GM12878 (cell line): ENCODE results near the gene MYO1D. TPM values are rescaled to one million over a fixed set of nuclear protein-coding genes. Genes with fewer than 3 reads are reported as not detected.

Experiments
- CHD2 ChIP-seq: IDR thresholded peaks from 2 replicates; pipeline ENCODE4 v1.6.1; 2011; ENCODE audit warnings: low read depth, low read length, improper control_type of control experiment, borderline replicate concordance
- KAT2A ChIP-seq: conservative IDR thresholded peaks from 2 replicates; pipeline ENCODE4 v1.6.1; 2011; ENCODE audit warnings: low read depth, low read length; ENCODE audit not compliant: control insufficient read depth
- KLF5 ChIP-seq: fragments of 450-650 bp; IDR thresholded peaks from 2 replicates; pipeline ENCODE4 v1.6.1; 2014; ENCODE audit warnings: mild to moderate bottlenecking; ENCODE audit not compliant: partially characterized antibody
- MEF2B ChIP-seq: fragments of 450-650 bp; IDR thresholded peaks from 2 replicates; pipeline ENCODE4 v1.6.1; 2018; ENCODE audit warnings: mild to moderate bottlenecking, moderate library complexity; ENCODE audit not compliant: partially characterized antibody, poor library complexity, severe bottlenecking
- MTA2 ChIP-seq: fragments of 450-650 bp; IDR thresholded peaks from 2 replicates; pipeline ENCODE4 v1.6.1; 2016; ENCODE audit warnings: low read depth, mild to moderate bottlenecking, moderate library complexity
- NR2C1 ChIP-seq: fragments of 450-650 bp; IDR thresholded peaks from 2 replicates; pipeline ENCODE4 v1.6.1; 2017; ENCODE audit warnings: antibody characterized with exemption, mild to moderate bottlenecking, moderate library complexity
- PML ChIP-seq: IDR thresholded peaks from 2 replicates; pipeline ENCODE4 v1.6.1; 2012; ENCODE audit warnings: low read length, inconsistent platforms
- POLR2A ChIP-seq: IDR thresholded peaks from 2 replicates; pipeline ENCODE4 v1.6.1; 2011; ENCODE audit warnings: low read depth, mild to moderate bottlenecking, low read length
- RB1 ChIP-seq: fragments of 450-650 bp; formaldehyde crosslinking; IDR thresholded peaks from 2 replicates; pipeline ENCODE4 v1.6.1; 2017; ENCODE audit warnings: mild to moderate bottlenecking, borderline replicate concordance
- RUNX3 ChIP-seq: IDR thresholded peaks from 2 replicates; pipeline ENCODE4 v1.6.1; 2012; ENCODE audit warnings: low read length, inconsistent platforms
- SMARCA5 ChIP-seq: fragments of 450-650 bp; IDR thresholded peaks from 2 replicates; pipeline ENCODE4 v1.6.1; 2017; ENCODE audit warnings: mild to moderate bottlenecking
- SREBF2 ChIP-seq: IDR thresholded peaks from 2 replicates; pipeline ENCODE4 v1.6.1; 2012; ENCODE audit warnings: mild to moderate bottlenecking, low read length
- SRF ChIP-seq, 2 experiments: IDR thresholded peaks; 2 replicates each; pipeline ENCODE4 v1.6.1; 2011; ENCODE audit warnings: low read depth in 2 of 2, low read length in 2 of 2, mild to moderate bottlenecking in 1 of 2, moderate library complexity in 1 of 2
- SUPT20H ChIP-seq: IDR thresholded peaks from 2 replicates; pipeline ENCODE4 v1.6.1; 2011; ENCODE audit warnings: low read depth, mild to moderate bottlenecking, low read length, moderate library complexity, borderline replicate concordance; ENCODE audit not compliant: control insufficient read depth
- TCF3 ChIP-seq: IDR thresholded peaks from 2 replicates; pipeline ENCODE4 v1.6.1; 2012; ENCODE audit warnings: low read depth, mild to moderate bottlenecking, low read length, borderline replicate concordance; ENCODE audit not compliant: insufficient read depth
- ZNF207 ChIP-seq: fragments of 450-650 bp; IDR thresholded peaks from 2 replicates; pipeline ENCODE4 v1.6.1; 2014; ENCODE audit warnings: antibody characterized with exemption, mild to moderate bottlenecking, borderline replicate concordance
- ZNF274 ChIP-seq: IDR thresholded peaks from one replicate; pipeline ENCODE4 v1.8.0; 2011; ENCODE audit not compliant: insufficient read length, insufficient read depth
- ZNF384 ChIP-seq: IDR thresholded peaks from 2 replicates; pipeline ENCODE4 v1.6.1; 2012; ENCODE audit warnings: low read depth, mild to moderate bottlenecking, low read length, improper control_type of control experiment, borderline replicate concordance
- polyA plus RNA-seq, 11 experiments: library from polyadenylated mRNA; depleted of rRNA in 4 of 11; unstranded in 6 of 11; stranded (reverse) in 5 of 11; fragments of >200 nt; fragmentation: Nextera tagmentation in 4 of 11; fragmentation: Illumina TruSeq in 1 of 11; extraction: Ambion mirVana in 4 of 11; extraction: Trizol in 1 of 11; gene quantifications; 1 replicate in 1 of 11; 2 replicates in 10 of 11; pipeline versions ENCODE4 v1.2.1 to v1.2.3, GENCODE V29; 2011 to 2016; ENCODE audit warnings: inconsistent platforms in 2 of 11, missing spikeins in 2 of 11, low read depth in 1 of 11
- total RNA-seq, 4 experiments: library from RNA; depleted of rRNA in 3 of 4; stranded (reverse); fragments of >200 nt in 3 of 4; fragmentation: Illumina TruSeq in 1 of 4; extraction: Trizol in 1 of 4; gene quantifications; 2 replicates each; pipeline versions ENCODE4 v1.2.1 to v1.2.3, GENCODE V29; 2013 to 2021
- TF ChIP-seq, protein P1 (sequence below): fragments of 450-650 bp; IDR thresholded peaks from 2 replicates; pipeline ENCODE4 v1.6.1; 2016; ENCODE audit warnings: mild to moderate bottlenecking
- TF ChIP-seq, protein P2 (sequence below): IDR thresholded peaks from 2 replicates; pipeline ENCODE4 v1.6.1; 2012; ENCODE audit warnings: low read length, inconsistent platforms
- TF ChIP-seq, protein P3 (sequence below): fragments of 450-650 bp; IDR thresholded peaks from 2 replicates; pipeline ENCODE4 v1.6.1; 2018; ENCODE audit warnings: mild to moderate bottlenecking, low read depth, moderate library complexity; ENCODE audit not compliant: partially characterized antibody
- TF ChIP-seq, protein P4 (sequence below): IDR thresholded peaks from 2 replicates; pipeline ENCODE4 v1.6.1; 2012; ENCODE audit warnings: low read depth, low read length, improper control_type of control experiment
- TF ChIP-seq, protein P5 (sequence below), 3 experiments: IDR thresholded peaks in 2 of 3; conservative IDR thresholded peaks in 1 of 3; 2 replicates each; pipeline ENCODE4 v1.5.1; 2011; ENCODE audit warnings: low read depth in 3 of 3, low read length in 3 of 3, mild to moderate bottlenecking in 3 of 3, control low read depth in 2 of 3, moderate library complexity in 2 of 3, inconsistent platforms in 1 of 3, mixed read lengths in 1 of 3; ENCODE audit not compliant: control insufficient read depth in 2 of 3, insufficient read depth in 1 of 3; ENCODE audit errors: extremely low read depth in 1 of 3

Gene MYO1D
- total and polyA plus RNA-seq, 10 of the 15 experiments (the other 5 are each of a cell fraction or from before 2014, with no cell fraction given): 1.8 to 37.7 (median 25.4) TPM

DNA sequence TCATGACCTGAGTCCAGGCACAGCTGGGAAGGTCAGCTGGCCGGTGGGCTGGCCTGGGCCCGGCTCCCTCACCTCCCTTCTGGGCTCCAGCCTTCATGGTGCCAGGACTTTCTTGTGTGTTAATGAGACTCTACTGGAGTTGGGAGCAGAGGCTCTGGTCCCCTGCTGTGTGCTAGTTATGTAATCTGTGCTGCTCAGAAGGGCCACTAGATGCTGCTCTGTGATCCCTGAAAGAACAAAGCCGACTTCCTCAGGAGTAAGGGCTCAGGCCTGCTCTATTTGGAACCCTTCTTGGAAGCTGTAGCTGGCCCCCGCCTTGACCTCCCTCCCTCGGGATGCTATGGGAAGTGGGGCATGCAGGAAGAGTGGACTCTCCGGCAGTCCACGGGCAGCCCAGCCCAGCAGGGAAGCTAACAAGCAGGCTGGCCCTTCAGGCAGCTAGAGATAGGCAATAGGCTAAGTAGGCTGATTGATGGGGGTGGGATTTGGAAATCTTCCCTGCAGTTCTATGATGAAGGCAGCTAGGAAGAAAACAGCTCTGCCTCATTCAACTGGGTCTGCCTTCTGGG lies 393.4 kb downstream of the MYO1D start (continued):
- TF ChIP-seq, protein P1, sequence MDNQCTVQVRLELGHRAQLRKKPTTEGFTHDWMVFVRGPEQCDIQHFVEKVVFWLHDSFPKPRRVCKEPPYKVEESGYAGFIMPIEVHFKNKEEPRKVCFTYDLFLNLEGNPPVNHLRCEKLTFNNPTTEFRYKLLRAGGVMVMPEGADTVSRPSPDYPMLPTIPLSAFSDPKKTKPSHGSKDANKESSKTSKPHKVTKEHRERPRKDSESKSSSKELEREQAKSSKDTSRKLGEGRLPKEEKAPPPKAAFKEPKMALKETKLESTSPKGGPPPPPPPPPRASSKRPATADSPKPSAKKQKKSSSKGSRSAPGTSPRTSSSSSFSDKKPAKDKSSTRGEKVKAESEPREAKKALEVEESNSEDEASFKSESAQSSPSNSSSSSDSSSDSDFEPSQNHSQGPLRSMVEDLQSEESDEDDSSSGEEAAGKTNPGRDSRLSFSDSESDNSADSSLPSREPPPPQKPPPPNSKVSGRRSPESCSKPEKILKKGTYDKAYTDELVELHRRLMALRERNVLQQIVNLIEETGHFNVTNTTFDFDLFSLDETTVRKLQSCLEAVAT: peak; percentile 85
- peak; percentile 48 for TF ChIP-seq POLR2A
- TF ChIP-seq ZNF207: no peak
- TF ChIP-seq, protein P2, sequence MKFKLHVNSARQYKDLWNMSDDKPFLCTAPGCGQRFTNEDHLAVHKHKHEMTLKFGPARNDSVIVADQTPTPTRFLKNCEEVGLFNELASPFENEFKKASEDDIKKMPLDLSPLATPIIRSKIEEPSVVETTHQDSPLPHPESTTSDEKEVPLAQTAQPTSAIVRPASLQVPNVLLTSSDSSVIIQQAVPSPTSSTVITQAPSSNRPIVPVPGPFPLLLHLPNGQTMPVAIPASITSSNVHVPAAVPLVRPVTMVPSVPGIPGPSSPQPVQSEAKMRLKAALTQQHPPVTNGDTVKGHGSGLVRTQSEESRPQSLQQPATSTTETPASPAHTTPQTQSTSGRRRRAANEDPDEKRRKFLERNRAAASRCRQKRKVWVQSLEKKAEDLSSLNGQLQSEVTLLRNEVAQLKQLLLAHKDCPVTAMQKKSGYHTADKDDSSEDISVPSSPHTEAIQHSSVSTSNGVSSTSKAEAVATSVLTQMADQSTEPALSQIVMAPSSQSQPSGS: no peak
- no peak for TF ChIP-seq KAT2A
- no peak for TF ChIP-seq ZNF384
- TF ChIP-seq ZNF274: no peak
- TF ChIP-seq SMARCA5: 0 out of 2 replicates have a peak, but pooled peaks have one; percentile 28
- no peak for TF ChIP-seq SREBF2
- TF ChIP-seq, protein P3, sequence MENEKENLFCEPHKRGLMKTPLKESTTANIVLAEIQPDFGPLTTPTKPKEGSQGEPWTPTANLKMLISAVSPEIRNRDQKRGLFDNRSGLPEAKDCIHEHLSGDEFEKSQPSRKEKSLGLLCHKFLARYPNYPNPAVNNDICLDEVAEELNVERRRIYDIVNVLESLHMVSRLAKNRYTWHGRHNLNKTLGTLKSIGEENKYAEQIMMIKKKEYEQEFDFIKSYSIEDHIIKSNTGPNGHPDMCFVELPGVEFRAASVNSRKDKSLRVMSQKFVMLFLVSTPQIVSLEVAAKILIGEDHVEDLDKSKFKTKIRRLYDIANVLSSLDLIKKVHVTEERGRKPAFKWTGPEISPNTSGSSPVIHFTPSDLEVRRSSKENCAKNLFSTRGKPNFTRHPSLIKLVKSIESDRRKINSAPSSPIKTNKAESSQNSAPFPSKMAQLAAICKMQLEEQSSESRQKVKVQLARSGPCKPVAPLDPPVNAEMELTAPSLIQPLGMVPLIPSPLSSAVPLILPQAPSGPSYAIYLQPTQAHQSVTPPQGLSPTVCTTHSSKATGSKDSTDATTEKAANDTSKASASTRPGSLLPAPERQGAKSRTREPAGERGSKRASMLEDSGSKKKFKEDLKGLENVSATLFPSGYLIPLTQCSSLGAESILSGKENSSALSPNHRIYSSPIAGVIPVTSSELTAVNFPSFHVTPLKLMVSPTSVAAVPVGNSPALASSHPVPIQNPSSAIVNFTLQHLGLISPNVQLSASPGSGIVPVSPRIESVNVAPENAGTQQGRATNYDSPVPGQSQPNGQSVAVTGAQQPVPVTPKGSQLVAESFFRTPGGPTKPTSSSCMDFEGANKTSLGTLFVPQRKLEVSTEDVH: no peak
- TF ChIP-seq SRF (IDR thresholded peaks at IDR 0.05; ENCODE audit: low read depth in 2 of 2, low read length in 2 of 2): no peak
- TF ChIP-seq MTA2: no peak
- TF ChIP-seq RB1: no peak
- no peak for TF ChIP-seq NR2C1
- no peak for TF ChIP-seq KLF5
- no peak for TF ChIP-seq SUPT20H
- peak; percentile 20; the same call in 1 of the 2 replicates for TF ChIP-seq CHD2
- TF ChIP-seq, protein P4, sequence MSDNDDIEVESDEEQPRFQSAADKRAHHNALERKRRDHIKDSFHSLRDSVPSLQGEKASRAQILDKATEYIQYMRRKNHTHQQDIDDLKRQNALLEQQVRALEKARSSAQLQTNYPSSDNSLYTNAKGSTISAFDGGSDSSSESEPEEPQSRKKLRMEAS: no peak
- 0 out of 2 replicates have a peak, but pooled peaks have one; percentile 15 for TF ChIP-seq RUNX3
- no peak for TF ChIP-seq MEF2B
- TF ChIP-seq TCF3: no peak
- 0 out of 2 replicates have a peak, but pooled peaks have one; percentile 58 for TF ChIP-seq PML
- TF ChIP-seq, protein P5, sequence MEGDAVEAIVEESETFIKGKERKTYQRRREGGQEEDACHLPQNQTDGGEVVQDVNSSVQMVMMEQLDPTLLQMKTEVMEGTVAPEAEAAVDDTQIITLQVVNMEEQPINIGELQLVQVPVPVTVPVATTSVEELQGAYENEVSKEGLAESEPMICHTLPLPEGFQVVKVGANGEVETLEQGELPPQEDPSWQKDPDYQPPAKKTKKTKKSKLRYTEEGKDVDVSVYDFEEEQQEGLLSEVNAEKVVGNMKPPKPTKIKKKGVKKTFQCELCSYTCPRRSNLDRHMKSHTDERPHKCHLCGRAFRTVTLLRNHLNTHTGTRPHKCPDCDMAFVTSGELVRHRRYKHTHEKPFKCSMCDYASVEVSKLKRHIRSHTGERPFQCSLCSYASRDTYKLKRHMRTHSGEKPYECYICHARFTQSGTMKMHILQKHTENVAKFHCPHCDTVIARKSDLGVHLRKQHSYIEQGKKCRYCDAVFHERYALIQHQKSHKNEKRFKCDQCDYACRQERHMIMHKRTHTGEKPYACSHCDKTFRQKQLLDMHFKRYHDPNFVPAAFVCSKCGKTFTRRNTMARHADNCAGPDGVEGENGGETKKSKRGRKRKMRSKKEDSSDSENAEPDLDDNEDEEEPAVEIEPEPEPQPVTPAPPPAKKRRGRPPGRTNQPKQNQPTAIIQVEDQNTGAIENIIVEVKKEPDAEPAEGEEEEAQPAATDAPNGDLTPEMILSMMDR (IDR thresholded peaks at IDR 0.05 in 2 of 3, conservative IDR thresholded peaks at IDR 0.05 in 1 of 3; ENCODE audit: control insufficient read depth in 2 of 3, extremely low read depth in 1 of 3, insufficient read depth in 1 of 3, low read depth in 3 of 3, low read length in 3 of 3): peak; percentile 95 to 98 (median 97)
